Ovary (tissue), 9 donors: ENCODE results near the gene APBA2. TPM values are rescaled to one million over a fixed set of nuclear protein-coding genes. Genes with fewer than 3 reads are reported as not detected.

Source experiments
- DNase-seq, 5 donors: peaks; one replicate each; pipeline ENCODE4 v3.0.0-alpha.2; 2019 to 2020
- H3K27ac ChIP-seq, 2 donors: fragments of 200-600 bp; one replicate each; pipeline versions ENCODE4 v1.5.1 to v1.8.0; 2019 to 2022
- H3K27me3 ChIP-seq: fragments of 200-600 bp; one replicate; pipeline ENCODE4 v1.8.0; 2022
- H3K36me3 ChIP-seq: fragments of 200-600 bp; sonication (generic); one replicate; pipeline ENCODE4 v1.5.1; 2019
- H3K4me1 ChIP-seq: one replicate; pipeline ENCODE4 v1.8.1; 2013; ENCODE audit warnings: mild to moderate bottlenecking, moderate library complexity; ENCODE audit not compliant: insufficient read depth
- H3K4me3 ChIP-seq: fragments of 200-600 bp; sonication (generic); one replicate; pipeline ENCODE4 v1.5.1; 2017
- H3K9me3 ChIP-seq, 2 donors: fragments of 200-600 bp in 1 of 2; sonication (generic) in 1 of 2; one replicate each; pipeline versions ENCODE4 v1.5.1 to v1.8.1; 2013 to 2019; ENCODE audit warnings: mild to moderate bottlenecking in 1 of 2, moderate library complexity in 1 of 2
- CTCF ChIP-seq, 3 donors: fragments of 450-650 bp in 2 of 3; fragments of 200-600 bp in 1 of 3; IDR thresholded peaks; one replicate each; pipeline versions ENCODE4 v1.5.1 to v1.8.0; 2016 to 2022; ENCODE audit warnings: antibody characterized with exemption in 3 of 3, mild to moderate bottlenecking in 1 of 3
- EP300 ChIP-seq: sonication (generic); formaldehyde crosslinking; IDR thresholded peaks from one replicate; pipeline ENCODE4 v1.6.1; 2017; ENCODE audit warnings: antibody characterized with exemption
- POLR2A ChIP-seq: fragments of 450-650 bp; IDR thresholded peaks from one replicate; pipeline ENCODE4 v1.6.1; 2017; ENCODE audit warnings: antibody characterized with exemption, mild to moderate bottlenecking, moderate library complexity
- WGBS, 3 donors: extraction: QIAGEN DNeasy Blood & Tissue Kit in 1 of 3; methylation state at CpG; one replicate each; pipeline versions ENCODE4 v1.1.5 to v1.1.7; 2013 to 2017; 5-methylcytosine and 5-hydroxymethylcytosine counted together
- intact Hi-C, 4 donors: fragments of 100-400 bp; cut with DNase I; formaldehyde crosslinking; loops; one replicate each; pipeline versions ENCODE4 v1.11.0 to v1.15.1; 2022 to 2023
- polyA plus RNA-seq, 2 donors: library from polyadenylated mRNA; stranded (reverse); fragments of 200-250 nt in 1 of 2; fragments of 350-450 nt in 1 of 2; fragmentation: Illumina TruSeq in 1 of 2; extraction: RNeasy Lipid Tissue Mini Kit (QIAGEN cat#74804) in 1 of 2; gene quantifications; one replicate each; pipeline ENCODE4 v1.2.3, GENCODE V29; 2013 to 2014
- total RNA-seq, 7 donors: library from RNA; depleted of rRNA in 2 of 7; stranded (reverse); fragments of >200 nt in 2 of 7; fragmentation: NEBNext Ultra II Directional in 3 of 7; extraction: Animal tissue kit (Norgen Biotek cat#: 25700) in 3 of 7; gene quantifications; one replicate each; pipeline versions ENCODE4 v1.1.0 to v1.2.4, GENCODE V29; 2016 to 2023
- donor health status: DM: no; HTN: no; CAD: no; lungs with moderate emphysema.
- donor health status: DM: no; HTN: no; CAD: no.
- donor health status: Bipolar disorder and iron deficiency.
- donor health status: DM: yes; HTN: yes; CAD: no.
- donor health status: DM: no; HTN: no; CAD: no.
- donor health status: DM: yes; HTN: yes; CAD: no.

Gene APBA2
- total and polyA plus RNA-seq, 9 donors, result 0.53 to 3.1 (median 1.4) TPM

GRCh38 chr15:28994831-28995596 is 109.2 kb downstream of the APBA2 start:
- H3K9me3 ChIP-seq, result no peaks in the 10 kb centered on the region
- H3K27me3 ChIP-seq, result no peaks in the 10 kb centered on the region
- no peak overlapping the region for H3K27ac ChIP-seq
- no peak for DNase-seq
- H3K4me3 ChIP-seq, result no peak overlapping the region
- intact Hi-C loops, result loop anchor here in 1 of 4 donors (10.0 kb wide), 1 partner anchor 60 kb away; no protein-coding TSS in a partner anchor
- TF ChIP-seq EP300 (no peak), CTCF (IDR thresholded peaks at IDR 0.05) (no peak), POLR2A (no peak)
- 78 to 85% (median 85%) methylated on average over 13 of the region's 13 CpGs for WGBS, 3 donors
- H3K4me1 ChIP-seq, result peaks cover 12% of the 10 kb centered on the region
- no peaks in the 10 kb centered on the region for H3K36me3 ChIP-seq

- Histone ChIP-seq H3K4me3 (no peak overlapping the region), H3K27ac (no peak overlapping the region), H3K4me1 (peaks cover 12% of the 10 kb centered on the region), H3K36me3 (no peaks in the 10 kb centered on the region), H3K9me3 (no peaks in the 10 kb centered on the region), H3K27me3 (no peaks in the 10 kb centered on the region)
- 93 to 96% (median 93%) methylated on average over 9 of the region's 9 CpGs for WGBS, 3 donors
- intact Hi-C loops, result loop anchor here in 1 of 4 donors (10.0 kb wide), 1 partner anchor 61 kb away; no protein-coding TSS in a partner anchor
- TF ChIP-seq CTCF (IDR thresholded peaks at IDR 0.05), result no peak
- no peak for TF ChIP-seq POLR2A
- no peak for TF ChIP-seq EP300
- DNase-seq, result no peak
Measured at GRCh38 chr15:28995705-28996104, 109.9 kb downstream of the APBA2 start.

- 95 to 98% (median 96%) methylated on average over 5 of the region's 5 CpGs for WGBS, 3 donors
- no peaks in the 10 kb centered on the region for H3K9me3 ChIP-seq
- TF ChIP-seq POLR2A (no peak), CTCF (IDR thresholded peaks at IDR 0.05) (no peak), EP300 (no peak)
- H3K4me3 ChIP-seq, result no peak overlapping the region
- peaks cover 12% of the 10 kb centered on the region for H3K4me1 ChIP-seq
- no peaks in the 10 kb centered on the region for H3K36me3 ChIP-seq
- DNase-seq, result no peak
- no peak overlapping the region for H3K27ac ChIP-seq
- H3K27me3 ChIP-seq, result no peaks in the 10 kb centered on the region
- intact Hi-C loops, result loop anchor here in 1 of 4 donors (10.0 kb wide), 1 partner anchor 61 kb away; no protein-coding TSS in a partner anchor
Measured at GRCh38 chr15:28996289-28996688, 110.5 kb downstream of the APBA2 start.

- Histone ChIP-seq H3K27me3 (no peaks in the 10 kb centered on the region), H3K9me3 (no peaks in the 10 kb centered on the region), H3K27ac (no peak overlapping the region), H3K36me3 (no peaks in the 10 kb centered on the region), H3K4me1 (peaks cover 12% of the 10 kb centered on the region), H3K4me3 (no peak overlapping the region)
- intact Hi-C loops, result loop anchor here in 1 of 4 donors (10.0 kb wide), 1 partner anchor 62 kb away; no protein-coding TSS in a partner anchor
- TF ChIP-seq CTCF (IDR thresholded peaks at IDR 0.05) (no peak), EP300 (no peak)
- DNase-seq, result no peak
- 91 to 94% (median 92%) methylated on average over 5 of the region's 5 CpGs for WGBS, 3 donors
Measured at GRCh38 chr15:28996953-28997352, 111.2 kb downstream of the APBA2 start.
